ACC112 (cell line): Measurements from ENCODE around the gene ENPEP.
A peak's percentile ranks its signal among the peaks of the same experiment; 100 is the strongest.
"Not testable (repeated sequence)": the region's sequence is repeated elsewhere in the genome, so short reads cannot be mapped to it uniquely, and the experiment has no call there.

Source experiments
- H2AFZ ChIP-seq: fragments of 200-600 bp; sonication (generic); one replicate; pipeline ENCODE4 v1.6.0; 2017; ENCODE audit warnings: antibody characterized with exemption, low read length; ENCODE audit not compliant: unreplicated experiment
- H3K27ac ChIP-seq: fragments of 200-600 bp; sonication (generic); 2 replicates; pipeline ENCODE4 v1.5.1; 2014; ENCODE audit warnings: low read depth, mild to moderate bottlenecking, antibody characterized with exemption, low read length, moderate library complexity
- H3K27me3 ChIP-seq: fragments of 200-600 bp; sonication (generic); 2 replicates; pipeline ENCODE4 v1.6.1; 2014; ENCODE audit warnings: mild to moderate bottlenecking, antibody characterized with exemption, low read length, moderate library complexity, mixed read lengths; ENCODE audit not compliant: insufficient read depth
- H3K36me3 ChIP-seq: fragments of 200-600 bp; sonication (generic); 2 replicates; pipeline ENCODE4 v1.6.1; 2016; ENCODE audit warnings: mild to moderate bottlenecking, antibody characterized with exemption, low read length, moderate library complexity, mixed read lengths; ENCODE audit not compliant: insufficient read depth
- H3K4me1 ChIP-seq: fragments of 200-600 bp; sonication (generic); one replicate; pipeline ENCODE4 v1.6.1; 2016; ENCODE audit warnings: low read length, mixed read lengths; ENCODE audit not compliant: insufficient read depth, unreplicated experiment, control insufficient read depth
- H3K4me3 ChIP-seq: fragments of 200-600 bp; sonication (generic); 2 replicates; pipeline ENCODE4 v1.5.1; 2014; ENCODE audit warnings: mild to moderate bottlenecking, low read depth, low read length
- H3K79me2 ChIP-seq: fragments of 200-600 bp; sonication (generic); one replicate; pipeline ENCODE4 v1.6.0; 2016; ENCODE audit warnings: low read length; ENCODE audit not compliant: control insufficient read depth, unreplicated experiment, insufficient read depth

ENPEP gene

GRCh38 chr4:110475881-110476818 is at the start of gene ENPEP:
Gene ENPEP (plus strand): TSS chr4:110476155. CDS start chr4:110476415, 260 bp downstream.
- peak within 1 kb of the TSS; percentile 73 for H2AFZ ChIP-seq
- no peak within 1 kb of the TSS for H3K27ac ChIP-seq
- H3K4me3 ChIP-seq, result peak within 1 kb of the TSS; percentile 72
- no peaks in the 10 kb centered on the region for H3K79me2 ChIP-seq
- H3K4me1 ChIP-seq, result peaks cover 7% of the 10 kb centered on the region
- H3K27me3 ChIP-seq, result peaks cover 17% of the 10 kb centered on the region; the same call in 1 of the 2 replicates
- no peaks in the 10 kb centered on the region for H3K36me3 ChIP-seq

- H3K27me3 ChIP-seq, H3K79me2 ChIP-seq, H3K36me3 ChIP-seq, H2AFZ ChIP-seq, H3K4me3 ChIP-seq, H3K27ac ChIP-seq, H3K4me1 ChIP-seq: not testable (repeated sequence)
Measured at GRCh38 chr4:110431805-110432204, 44.1 kb upstream of the ENPEP start.

GRCh38 chr4:110437292-110437691 is 38.7 kb upstream of the ENPEP start:
- not testable (repeated sequence) for H3K36me3 ChIP-seq, H3K4me3 ChIP-seq, H3K27ac ChIP-seq, H3K4me1 ChIP-seq, H2AFZ ChIP-seq, H3K79me2 ChIP-seq
- peaks cover 32% of the 10 kb centered on the region for H3K27me3 ChIP-seq

GRCh38 chr4:110439209-110439608 is 36.7 kb upstream of the ENPEP start:
- H3K36me3 ChIP-seq, H2AFZ ChIP-seq, H3K4me3 ChIP-seq, H3K27ac ChIP-seq, H3K79me2 ChIP-seq, H3K4me1 ChIP-seq: not testable (repeated sequence)
- H3K27me3 ChIP-seq, result peaks cover 48% of the 10 kb centered on the region

- Histone ChIP-seq H3K27ac (no peak overlapping the region), H3K79me2 (no peaks in the 10 kb centered on the region), H3K4me3 (no peak overlapping the region), H2AFZ (no peak overlapping the region), H3K4me1 (no peaks in the 10 kb centered on the region), H3K36me3 (no peaks in the 10 kb centered on the region), H3K27me3 (peaks cover 46% of the 10 kb centered on the region)
Measured at GRCh38 chr4:110442309-110442708, 33.6 kb upstream of the ENPEP start.

- Histone ChIP-seq H3K4me1 (no peaks in the 10 kb centered on the region), H3K36me3 (no peaks in the 10 kb centered on the region), H3K4me3 (no peak overlapping the region), H3K27me3 (peaks cover 43% of the 10 kb centered on the region), H3K27ac (no peak overlapping the region), H2AFZ (no peak overlapping the region), H3K79me2 (no peaks in the 10 kb centered on the region)
Measured at GRCh38 chr4:110442788-110443187, 33.2 kb upstream of the ENPEP start.

GRCh38 chr4:110449947-110450346 is 26.0 kb upstream of the ENPEP start:
- H3K4me3 ChIP-seq, result no peak overlapping the region
- no peaks in the 10 kb centered on the region for H3K36me3 ChIP-seq
- H3K27me3 ChIP-seq, result peaks cover 24% of the 10 kb centered on the region
- no peak overlapping the region for H3K27ac ChIP-seq
- no peak overlapping the region for H2AFZ ChIP-seq
- no peaks in the 10 kb centered on the region for H3K79me2 ChIP-seq
- H3K4me1 ChIP-seq, result no peaks in the 10 kb centered on the region

GRCh38 chr4:110452546-110452945 is 23.4 kb upstream of the ENPEP start:
- Histone ChIP-seq H2AFZ (no peak overlapping the region), H3K36me3 (no peaks in the 10 kb centered on the region), H3K27ac (no peak overlapping the region), H3K4me1 (no peaks in the 10 kb centered on the region), H3K27me3 (peaks cover 39% of the 10 kb centered on the region), H3K4me3 (no peak overlapping the region), H3K79me2 (no peaks in the 10 kb centered on the region)

GRCh38 chr4:110454441-110454840 is 21.5 kb upstream of the ENPEP start:
- no peak overlapping the region for H3K27ac ChIP-seq
- no peak overlapping the region for H3K4me3 ChIP-seq
- no peaks in the 10 kb centered on the region for H3K4me1 ChIP-seq
- no peaks in the 10 kb centered on the region for H3K79me2 ChIP-seq
- H3K27me3 ChIP-seq, result peaks cover 41% of the 10 kb centered on the region
- H2AFZ ChIP-seq, result no peak overlapping the region
- H3K36me3 ChIP-seq, result no peaks in the 10 kb centered on the region

GRCh38 chr4:110458494-110459266 is 17.3 kb upstream of the ENPEP start:
- no peaks in the 10 kb centered on the region for H3K4me1 ChIP-seq
- no peaks in the 10 kb centered on the region for H3K36me3 ChIP-seq
- H3K27ac ChIP-seq, result no peak overlapping the region
- H2AFZ ChIP-seq, result no peak overlapping the region
- H3K4me3 ChIP-seq, result no peak overlapping the region
- peaks cover 31% of the 10 kb centered on the region for H3K27me3 ChIP-seq
- no peaks in the 10 kb centered on the region for H3K79me2 ChIP-seq
